Measurements from ENCODE around the gene RAB40C.

The RAB40C gene

DNA sequence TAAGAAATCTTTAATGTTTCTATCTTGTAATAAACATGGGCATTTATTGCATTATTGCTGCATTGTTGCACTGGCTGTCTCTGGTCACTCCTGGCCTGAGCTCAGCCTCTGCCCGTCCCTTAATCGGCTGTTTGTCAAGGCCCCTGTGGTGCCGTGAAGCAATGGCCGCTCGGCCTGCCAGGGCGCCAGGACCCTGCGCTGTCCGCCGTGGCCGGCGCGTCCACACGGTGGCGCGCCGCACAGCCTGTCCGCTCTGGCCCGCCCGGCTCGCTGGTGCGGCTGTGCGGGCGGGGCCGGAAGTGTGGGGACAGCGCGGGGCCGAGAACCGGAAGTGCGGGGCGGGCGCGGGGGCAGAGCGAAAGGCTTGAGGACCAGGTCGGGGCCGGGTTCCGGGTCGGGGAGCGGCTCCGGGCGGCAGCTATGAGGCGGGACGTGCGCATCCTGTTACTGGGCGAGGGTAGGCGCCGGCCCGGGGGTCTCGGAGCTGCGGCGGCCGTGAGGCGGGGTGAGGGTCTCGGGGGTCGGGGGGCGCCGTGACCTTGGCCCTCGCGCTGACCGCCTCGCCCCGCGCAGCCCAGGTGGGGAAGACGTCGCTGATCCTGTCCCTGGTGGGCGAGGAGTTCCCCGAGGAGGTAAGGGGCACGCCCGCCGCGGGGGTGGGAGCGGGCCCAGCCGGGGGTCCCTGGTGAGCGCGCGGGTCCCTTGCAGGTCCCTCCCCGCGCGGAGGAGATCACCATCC, 78.1 kb downstream of the RAB40C start, which contains the start of gene RHOT2:
TSS of gene RHOT2 (plus strand) at position 353 of the 739 bp plus-strand sequence. CDS start at position 421, 68 bp downstream.
- peak; percentile 92 to 95 for DNase-seq (ENCODE audit: low read depth in 2 of 2)

GRCh38 chr16:668519-669171, 78.8 kb downstream of the RAB40C start:
- no peak for DNase-seq (ENCODE audit: low read depth in 2 of 2)

DNA sequence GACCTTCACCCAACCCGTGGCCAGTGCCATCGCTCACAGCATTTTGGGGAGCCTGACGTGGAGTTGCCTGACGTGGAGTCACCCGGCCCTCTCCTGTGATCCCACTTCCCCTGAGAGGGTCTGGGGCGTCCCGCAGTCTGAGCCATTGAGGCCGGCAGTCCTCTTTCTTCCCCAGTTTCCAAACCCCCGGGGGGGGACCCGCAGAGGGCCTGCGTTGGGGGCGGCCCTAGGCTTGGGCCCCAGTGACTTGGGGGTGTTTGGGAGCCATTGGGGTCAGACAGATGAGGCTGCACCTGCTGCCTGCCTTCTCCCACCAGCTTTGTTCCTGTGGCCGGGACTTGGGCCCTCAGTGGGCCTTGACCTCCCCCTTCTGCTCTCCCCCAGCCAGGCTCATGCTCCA, 79.8 kb downstream of the RAB40C start:
- DNase-seq (ENCODE audit: low read depth in 2 of 2) = no peak

- no peak for DNase-seq (ENCODE audit: low read depth in 2 of 2)
Observed at GRCh38 chr16:670485-671352, 80.9 kb downstream of the RAB40C start.

DNA sequence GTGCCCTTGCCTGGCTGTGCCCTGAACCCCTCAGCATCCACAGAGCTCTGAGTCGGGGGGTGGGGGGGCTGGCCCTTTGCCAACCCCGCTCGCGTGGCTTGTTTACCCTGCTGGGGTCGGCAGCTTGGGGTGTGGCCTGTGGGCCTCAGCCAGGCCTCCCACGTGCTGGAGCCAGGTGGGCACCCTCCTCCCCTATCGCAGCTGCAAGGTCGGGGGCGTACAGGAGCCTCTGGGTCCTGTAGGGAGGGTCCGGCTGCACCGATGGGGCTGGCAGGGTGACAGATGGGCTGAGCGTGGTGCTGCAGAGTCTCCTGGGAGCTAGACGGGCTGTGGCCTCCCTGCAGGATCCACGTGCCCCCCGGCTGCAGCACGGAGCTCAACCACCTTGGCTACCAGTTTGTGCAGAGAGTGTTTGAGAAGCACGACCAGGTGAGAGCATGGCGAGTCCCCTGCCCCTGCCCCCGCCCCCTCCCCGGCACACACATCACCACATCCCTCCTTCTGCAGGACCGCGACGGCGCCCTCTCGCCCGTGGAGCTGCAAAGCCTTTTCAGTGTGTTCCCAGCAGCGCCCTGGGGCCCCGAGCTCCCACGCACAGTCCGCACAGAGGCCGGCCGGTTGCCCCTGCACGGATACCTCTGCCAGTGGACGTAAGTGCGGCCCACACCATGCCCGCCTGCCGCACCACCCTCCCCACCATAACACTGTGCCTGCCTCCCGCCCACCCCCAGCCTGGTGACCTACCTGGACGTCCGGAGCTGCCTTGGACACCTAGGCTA, 81.7 kb downstream of the RAB40C start:
- DNase-seq (ENCODE audit: low read depth in 2 of 2) = no peak

DNA sequence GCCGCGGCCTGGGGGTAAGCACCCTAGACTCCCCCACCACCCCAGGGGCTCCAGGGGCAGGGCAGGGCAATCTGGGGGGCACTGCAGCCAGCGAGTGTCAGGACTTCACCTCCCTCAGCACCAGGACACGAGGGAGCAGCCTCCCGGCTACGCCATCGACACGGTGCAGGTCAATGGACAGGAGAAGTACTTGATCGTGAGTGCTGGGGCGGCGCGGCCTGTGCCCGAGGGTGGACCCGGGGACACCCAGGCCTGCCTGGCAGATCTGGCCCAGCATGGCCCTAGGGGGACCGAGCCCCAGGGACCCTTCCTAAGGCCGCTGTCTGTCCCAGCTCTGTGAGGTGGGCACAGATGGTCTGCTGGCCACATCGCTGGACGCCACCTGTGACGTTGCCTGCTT, 82.5 kb downstream of the RAB40C start:
- DNase-seq (ENCODE audit: low read depth in 2 of 2) = no peak

- no peak for DNase-seq (ENCODE audit: low read depth in 2 of 2)
Observed at GRCh38 chr16:672851-673250, 83.0 kb downstream of the RAB40C start.

DNA sequence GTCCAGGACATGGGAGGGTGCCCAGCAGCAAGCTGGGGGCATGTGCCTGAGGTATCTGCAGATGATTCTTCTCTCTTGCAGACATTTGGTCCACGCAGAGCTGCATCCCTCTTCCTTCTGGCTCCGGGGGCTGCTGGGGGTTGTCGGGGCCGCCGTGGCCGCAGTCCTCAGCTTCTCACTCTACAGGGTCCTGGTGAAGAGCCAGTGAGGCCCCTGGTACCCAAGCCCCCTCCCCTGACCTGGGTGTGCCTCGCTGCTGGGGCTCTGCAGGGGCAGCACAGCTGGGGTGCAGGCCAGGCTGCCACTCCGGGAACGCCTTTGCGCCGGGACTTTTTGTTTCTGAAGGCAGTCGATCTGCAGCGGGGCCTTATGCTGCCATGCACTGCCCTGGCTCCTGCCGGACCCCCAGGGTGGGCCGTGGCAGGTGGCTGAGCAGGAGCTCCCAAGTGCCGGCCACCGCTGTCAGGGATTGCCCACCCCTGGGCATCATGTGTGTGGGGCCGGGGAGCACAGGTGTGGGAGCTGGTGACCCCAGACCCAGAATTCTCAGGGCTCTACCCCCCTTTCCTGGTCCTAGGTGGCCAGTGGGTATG, 83.6 kb downstream of the RAB40C start:
- DNase-seq (ENCODE audit: low read depth in 2 of 2) = no peak

GRCh38 chr16:674214-674881, 84.5 kb downstream of the RAB40C start:
- DNase-seq (ENCODE audit: low read depth in 2 of 2) = no peak

DNA sequence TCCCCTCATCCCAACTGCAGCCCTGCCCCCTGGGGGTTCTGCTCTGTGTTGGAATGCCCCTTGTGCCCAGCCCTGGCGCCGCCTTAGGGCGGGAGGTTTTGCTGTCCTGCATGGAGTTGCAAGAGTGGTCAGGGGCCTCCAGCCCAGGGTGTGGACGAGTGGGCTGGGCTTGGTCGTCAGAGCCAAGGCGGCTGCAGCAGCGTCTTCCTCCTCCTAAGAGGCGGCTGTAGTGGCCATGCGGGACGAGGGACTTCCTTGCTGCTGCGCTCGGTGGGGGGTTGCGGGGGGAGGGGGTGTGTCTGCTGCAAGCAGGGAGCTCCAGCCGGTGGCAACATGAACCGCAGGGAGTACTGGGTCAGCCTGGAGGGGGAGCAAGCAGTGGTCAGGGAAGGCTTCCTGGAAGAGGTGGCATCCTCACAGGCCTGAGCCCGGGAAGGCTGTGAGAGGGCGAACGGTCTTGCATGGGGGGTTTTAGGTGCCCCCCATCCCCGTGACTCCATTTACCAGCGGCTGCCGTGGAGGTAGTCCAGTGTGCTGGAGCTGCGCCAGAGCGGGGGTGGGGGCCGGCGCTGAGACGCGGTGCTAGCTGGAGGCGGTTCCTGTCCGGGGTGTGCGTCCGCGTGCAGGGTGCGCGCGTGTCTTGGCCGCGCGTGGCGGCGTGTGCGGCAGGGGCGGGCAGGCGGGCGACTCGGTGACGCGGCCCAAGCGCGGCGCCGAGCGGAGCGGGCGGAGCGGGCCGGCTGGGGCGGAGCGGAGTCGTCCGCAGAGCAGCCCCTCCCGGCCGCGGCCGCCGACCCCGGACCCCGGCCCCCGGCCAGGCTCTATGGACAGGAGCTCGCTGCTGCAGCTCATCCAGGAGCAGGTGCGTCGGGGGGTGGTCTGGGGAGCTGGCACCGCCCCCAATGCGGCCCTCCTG, 85.4 kb downstream of the RAB40C start, which contains the start of gene RHBDL1:
TSS of gene RHBDL1 (plus strand) at position 704 of the 916 bp plus-strand sequence. CDS start at position 824, 120 bp downstream.
- DNase-seq (ENCODE audit: low read depth in 2 of 2) = no peak

- no peak for DNase-seq (ENCODE audit: low read depth in 2 of 2)
Observed at GRCh38 chr16:675884-676564, 86.2 kb downstream of the RAB40C start.

DNA sequence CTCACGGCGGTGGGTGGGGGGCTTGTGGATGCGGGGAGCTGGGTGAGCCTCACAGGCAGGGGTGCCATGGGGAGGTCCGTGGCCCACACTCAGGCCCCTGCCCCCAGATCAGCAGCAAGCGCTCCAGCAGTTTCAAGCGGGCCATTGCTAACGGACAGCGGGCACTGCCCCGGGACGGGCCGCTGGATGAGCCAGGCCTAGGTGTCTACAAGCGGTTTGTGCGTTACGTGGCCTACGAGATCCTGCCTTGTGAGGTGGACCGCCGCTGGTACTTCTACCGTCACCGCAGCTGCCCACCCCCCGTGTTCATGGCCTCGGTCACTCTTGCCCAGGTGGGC, 86.7 kb downstream of the RAB40C start:
- no peak for DNase-seq (ENCODE audit: low read depth in 2 of 2)

GRCh38 chr16:676913-677312, 87.0 kb downstream of the RAB40C start:
- no peak for DNase-seq (ENCODE audit: low read depth in 2 of 2)

GRCh38 chr16:677316-678190, 87.7 kb downstream of the RAB40C start:
- no peak for DNase-seq (ENCODE audit: low read depth in 2 of 2)

DNA sequence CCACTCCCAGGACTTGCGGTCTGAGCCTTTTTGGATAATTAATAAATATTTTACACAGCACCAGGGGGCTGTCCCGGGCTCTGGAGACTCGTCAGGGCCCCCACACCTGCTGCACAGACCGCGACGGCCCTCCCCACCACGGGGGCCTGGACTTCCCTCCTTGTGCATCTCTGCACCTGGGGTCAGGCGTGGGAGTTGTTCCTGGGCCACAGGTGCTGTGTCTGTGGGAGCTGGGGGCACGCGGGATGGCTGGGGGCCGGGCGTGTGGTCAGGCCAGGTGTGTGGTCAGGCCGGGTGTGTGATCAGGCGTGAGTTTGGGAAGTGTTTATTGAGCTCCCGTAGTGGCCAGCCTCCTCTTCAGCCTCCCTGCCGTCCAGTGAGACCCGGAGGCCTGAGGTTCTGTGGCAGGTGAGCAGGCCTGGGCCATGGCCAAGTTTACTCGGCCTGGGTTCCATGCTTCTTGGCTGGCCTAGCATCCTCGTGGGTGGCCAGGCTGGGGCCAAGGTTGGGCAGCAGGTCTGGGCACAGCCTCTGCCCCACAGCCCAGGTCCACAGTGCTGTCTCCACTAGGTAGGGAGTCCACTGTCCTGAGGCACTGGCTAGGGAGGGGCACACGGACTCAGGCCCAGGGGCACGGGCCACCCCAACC, 88.5 kb downstream of the RAB40C start:
- DNase-seq (ENCODE audit: low read depth in 2 of 2) = no peak

Measured in stimulated activated CD8-positive, alpha-beta memory T cell treated with anti-CD3 and anti-CD28 coated beads, Interleukin-2, amount 100 ng/mL, for 48 hours (primary cell).